NOMO-1 treated with DMSO at 0.1 percent for 48 hours (cell line): ENCODE results near the gene RBBP8NL.

ENCODE experiments used
- DNase-seq: peaks from one replicate; lab custom pipeline; 2025; ENCODE audit not compliant: unreplicated experiment; lab: John Stamatoyannopoulos, UW

The RBBP8NL gene

DNA sequence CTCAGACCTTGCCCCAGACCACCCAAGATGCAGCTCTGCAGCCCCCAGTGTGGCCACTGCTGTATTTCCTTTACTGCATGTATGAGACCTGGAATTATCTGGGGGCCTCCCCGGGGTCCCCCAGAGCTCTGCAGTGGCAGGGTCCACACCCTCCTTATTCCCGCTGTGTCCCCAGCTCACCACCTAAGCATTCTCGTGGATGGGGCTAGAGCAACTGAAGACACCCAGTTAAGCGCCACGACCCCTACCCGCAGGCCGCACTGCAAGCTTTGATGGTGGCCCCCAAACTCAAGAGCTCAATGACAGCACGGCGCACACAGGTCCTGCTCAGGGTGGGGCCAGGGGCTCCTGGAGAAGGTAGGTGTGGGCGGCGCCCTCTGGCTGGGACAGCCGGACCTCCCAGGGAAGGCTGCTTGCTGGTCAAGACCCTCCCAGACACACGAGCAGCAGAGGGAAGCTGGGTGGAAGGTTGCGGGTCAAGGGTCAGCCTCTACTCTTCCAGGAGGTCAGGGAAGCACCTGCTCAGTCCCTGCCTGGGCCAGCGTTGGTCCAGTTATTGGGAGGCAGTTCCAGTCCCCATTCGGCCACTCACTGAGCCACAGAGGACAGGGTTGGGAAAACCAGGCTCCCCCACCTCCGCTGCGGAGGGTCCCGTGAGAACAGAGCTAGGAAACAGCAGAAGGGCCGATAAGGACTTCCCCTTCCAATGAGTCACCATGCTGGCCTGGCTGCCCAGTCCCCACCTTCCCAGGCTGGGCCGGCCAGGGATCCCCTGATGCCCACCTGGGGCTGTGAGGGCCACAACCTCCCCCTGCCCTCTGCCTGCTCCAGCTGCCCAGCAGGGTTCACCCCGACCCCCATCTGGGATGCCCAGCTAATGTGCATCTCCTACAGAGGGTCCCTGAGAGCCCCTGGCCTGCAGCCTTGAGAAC lies 63.2 kb downstream of the RBBP8NL start:
- no peak for DNase-seq

DNA sequence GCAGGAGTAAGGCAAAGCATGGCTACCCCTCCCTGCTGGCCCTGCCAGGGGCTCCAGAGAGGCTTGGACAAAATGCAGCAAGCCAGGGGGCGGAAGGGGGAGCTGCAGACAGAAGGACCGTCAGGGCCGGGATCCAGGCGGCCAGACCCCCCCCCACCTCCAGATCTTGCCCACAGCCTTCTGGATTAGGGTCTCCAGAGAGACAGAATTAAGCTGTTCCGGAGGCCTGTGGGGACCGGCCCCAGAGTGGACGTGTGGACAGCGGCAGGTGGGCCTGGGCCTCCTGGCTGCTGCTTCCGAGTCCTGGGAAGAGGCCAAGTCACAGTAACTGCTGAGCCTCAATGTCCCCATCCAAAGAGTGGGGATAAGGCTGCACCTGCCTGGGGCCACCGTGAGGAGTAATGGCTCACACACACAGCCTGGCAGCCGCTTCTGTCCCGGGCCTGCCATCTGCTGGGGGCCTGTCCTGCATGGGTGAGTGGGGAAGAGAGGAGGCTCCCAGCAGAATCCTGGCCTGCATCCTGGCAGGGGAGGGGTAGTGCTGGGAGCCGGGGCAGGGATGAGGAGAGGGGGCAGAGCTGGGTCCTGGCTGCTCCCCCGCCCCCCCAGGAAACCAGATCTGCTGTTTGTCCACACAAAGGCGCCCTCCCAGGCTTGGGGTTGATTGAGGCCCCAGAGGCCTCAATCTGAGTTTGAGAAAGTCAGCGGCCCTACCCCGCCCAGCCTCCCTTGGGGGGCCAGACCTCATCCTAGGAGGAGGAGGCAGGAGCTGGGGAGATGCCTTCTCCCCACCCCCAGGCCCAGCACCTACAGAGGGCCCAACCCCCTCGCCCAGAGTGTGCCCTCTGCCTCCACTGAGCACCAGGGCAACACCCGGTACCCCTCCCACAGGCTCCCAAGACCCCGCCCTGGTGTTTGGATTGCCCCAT lies 64.1 kb downstream of the RBBP8NL start:
- no peak for DNase-seq

DNA sequence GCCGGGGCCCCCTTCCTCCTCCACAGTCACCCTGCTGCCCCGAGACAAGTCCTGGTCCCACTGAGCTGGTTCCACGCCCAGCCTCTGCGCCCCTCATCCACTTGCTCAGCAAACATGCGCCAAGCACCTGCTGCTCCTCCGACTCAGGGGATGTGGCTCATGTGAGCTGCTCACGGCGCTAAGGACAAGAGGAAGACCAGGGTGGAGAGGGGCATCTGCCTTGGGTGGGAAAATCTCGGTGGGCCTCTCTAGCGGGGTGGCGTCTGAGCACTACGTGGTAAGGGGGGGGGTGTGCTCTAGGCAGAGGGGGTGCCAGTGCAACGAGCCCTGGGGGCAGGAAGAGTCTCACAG lies 64.8 kb downstream of the RBBP8NL start:
- DNase-seq: no peak

DNA sequence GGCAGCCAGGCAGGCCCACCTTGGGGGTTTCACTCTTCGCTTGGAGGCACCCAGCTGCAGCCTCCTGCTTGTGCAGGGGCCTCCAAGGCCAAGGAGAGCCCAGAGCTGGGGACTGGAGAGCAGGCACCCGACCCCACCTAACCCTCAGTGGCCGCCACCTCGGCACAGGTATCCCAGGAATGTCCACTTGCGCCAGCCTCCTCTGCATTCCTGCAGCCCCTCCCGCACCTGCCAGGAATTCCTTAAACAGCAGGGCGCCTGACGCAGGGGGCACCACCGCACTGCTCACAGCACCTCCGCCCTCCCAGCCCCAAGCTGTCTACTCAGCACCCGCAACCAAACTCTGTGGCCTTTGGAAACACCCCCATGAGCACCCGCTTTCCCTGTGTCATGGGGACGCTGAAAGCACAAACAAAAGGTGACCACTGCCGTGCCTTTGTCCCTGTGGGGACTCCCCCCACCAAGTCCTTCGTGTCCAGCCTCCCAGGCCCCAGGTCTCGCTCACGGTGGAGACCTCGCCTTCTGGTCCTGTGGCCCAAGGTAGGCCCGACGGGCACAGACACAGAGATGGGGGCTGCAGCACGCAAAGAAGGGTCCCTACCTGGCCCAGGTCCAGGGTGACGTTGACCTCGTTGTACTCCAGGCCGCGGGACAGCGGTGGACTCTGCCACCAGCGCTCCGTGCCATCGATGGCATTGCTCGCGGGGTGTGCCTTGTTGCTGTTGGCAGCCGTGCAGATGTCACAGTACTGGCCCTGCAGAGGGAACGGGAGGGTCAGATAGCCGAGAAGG lies 65.3 kb downstream of the RBBP8NL start:
- DNase-seq: no peak

DNA sequence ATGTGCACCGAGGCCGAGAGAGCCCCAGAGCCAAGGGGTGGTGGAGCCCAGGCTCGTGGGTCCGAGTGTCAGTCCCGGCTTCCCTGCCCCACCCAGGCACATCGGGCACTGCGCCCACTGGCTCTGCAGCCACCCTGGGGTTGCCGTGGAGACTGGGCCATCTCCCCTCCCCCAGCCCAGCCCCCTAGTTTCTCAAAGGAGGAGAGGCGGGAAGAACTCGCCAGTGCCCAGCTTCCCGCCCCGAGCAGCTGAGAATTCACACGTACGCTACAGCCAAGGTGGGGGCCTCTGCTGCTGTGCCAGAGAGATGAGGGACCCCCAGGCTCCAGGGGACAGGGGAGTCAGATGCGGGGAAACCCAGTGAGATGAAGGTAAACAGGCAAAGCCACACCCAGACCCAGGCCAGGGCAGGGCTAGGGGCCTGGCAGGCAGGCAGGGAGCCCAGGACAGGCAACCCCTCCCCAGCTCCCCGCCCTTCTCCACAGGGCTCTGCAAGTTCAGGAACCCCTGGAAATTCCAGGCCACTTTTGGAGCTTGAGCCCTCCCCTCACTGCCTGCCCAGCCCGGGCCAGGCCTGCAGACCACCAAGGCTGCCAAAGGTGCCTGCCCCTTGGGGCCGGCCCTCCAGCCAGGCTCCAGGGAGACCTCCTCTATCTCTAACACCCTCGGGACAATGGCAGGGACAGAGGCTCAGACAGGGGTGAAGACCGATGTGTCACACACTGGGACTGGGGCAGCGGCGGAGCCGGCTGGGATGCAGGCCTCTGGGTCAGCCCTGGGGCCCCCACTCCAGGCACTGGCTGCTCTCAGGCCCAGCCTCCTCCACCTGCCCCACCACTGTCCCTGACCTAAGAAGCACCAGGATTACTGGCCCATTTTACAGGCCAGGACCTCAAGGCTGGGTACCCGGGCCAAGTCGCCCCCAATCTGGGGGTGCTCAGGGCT lies 66.2 kb downstream of the RBBP8NL start:
- no peak for DNase-seq
